ENCODE data around the gene KCNQ1.

DNA sequence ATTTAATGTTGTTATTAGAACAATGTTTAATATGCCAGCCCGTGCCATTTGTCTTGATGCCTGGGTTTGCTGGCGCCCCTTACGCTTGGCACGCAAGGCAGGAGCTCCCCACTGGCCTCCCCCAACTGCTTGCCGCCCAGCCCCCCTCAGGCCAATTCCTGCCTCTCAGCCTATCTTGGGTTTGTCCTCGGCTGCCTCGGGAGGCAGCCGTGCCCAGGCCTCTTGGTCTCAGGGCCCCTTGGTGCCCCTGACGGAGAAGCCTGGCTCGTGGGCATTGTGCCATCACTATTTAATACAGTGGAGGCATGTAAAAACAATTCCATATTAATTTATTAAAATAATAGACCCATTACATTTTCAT, 135.2 kb downstream of the KCNQ1 start:
- no peak for TF ChIP-seq POLR2AphosphoS5 (IDR thresholded peaks at IDR 0.05; ENCODE audit: insufficient read depth in 1 of 2, low read depth in 1 of 2)
- TF ChIP-seq, protein P1, sequence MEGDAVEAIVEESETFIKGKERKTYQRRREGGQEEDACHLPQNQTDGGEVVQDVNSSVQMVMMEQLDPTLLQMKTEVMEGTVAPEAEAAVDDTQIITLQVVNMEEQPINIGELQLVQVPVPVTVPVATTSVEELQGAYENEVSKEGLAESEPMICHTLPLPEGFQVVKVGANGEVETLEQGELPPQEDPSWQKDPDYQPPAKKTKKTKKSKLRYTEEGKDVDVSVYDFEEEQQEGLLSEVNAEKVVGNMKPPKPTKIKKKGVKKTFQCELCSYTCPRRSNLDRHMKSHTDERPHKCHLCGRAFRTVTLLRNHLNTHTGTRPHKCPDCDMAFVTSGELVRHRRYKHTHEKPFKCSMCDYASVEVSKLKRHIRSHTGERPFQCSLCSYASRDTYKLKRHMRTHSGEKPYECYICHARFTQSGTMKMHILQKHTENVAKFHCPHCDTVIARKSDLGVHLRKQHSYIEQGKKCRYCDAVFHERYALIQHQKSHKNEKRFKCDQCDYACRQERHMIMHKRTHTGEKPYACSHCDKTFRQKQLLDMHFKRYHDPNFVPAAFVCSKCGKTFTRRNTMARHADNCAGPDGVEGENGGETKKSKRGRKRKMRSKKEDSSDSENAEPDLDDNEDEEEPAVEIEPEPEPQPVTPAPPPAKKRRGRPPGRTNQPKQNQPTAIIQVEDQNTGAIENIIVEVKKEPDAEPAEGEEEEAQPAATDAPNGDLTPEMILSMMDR (IDR thresholded peaks at IDR 0.05): no peak
